Measurements from ENCODE around the gene VPS25. TPM values are rescaled to one million over a fixed set of nuclear protein-coding genes. Genes with fewer than 3 reads are reported as not detected.
A peak's percentile ranks its signal among the peaks of the same experiment; 100 is the strongest.

VPS25 gene
- total RNA-seq, 6 donors from 2014 or later = 19.0 to 54.6 (median 36.7) TPM

GRCh38 chr17:42778570-42778969 is 5.3 kb downstream of the VPS25 start:
- Histone ChIP-seq H3K27ac (no peak overlapping the region), H3K4me3 (no peak overlapping the region), H3K9me3 (no peaks in the 10 kb centered on the region), H3K27me3 (peaks cover 0 to 33% (median 9%) of the 10 kb centered on the region in 4 donors), H3K36me3 (peaks cover 22 to 54% (median 36%) of the 10 kb centered on the region in 4 donors), H3K4me1 (peaks cover 20 to 36% (median 23%) of the 10 kb centered on the region in 4 donors)
- WGBS, 2 donors = 96 to 100% methylated on average over 3 to 5 of the region's 5 CpGs
- no peak for TF ChIP-seq POLR2AphosphoS5 (IDR thresholded peaks at IDR 0.05)
- no peak for TF ChIP-seq POLR2A (IDR thresholded peaks at IDR 0.05)
- TF ChIP-seq, protein P1, sequence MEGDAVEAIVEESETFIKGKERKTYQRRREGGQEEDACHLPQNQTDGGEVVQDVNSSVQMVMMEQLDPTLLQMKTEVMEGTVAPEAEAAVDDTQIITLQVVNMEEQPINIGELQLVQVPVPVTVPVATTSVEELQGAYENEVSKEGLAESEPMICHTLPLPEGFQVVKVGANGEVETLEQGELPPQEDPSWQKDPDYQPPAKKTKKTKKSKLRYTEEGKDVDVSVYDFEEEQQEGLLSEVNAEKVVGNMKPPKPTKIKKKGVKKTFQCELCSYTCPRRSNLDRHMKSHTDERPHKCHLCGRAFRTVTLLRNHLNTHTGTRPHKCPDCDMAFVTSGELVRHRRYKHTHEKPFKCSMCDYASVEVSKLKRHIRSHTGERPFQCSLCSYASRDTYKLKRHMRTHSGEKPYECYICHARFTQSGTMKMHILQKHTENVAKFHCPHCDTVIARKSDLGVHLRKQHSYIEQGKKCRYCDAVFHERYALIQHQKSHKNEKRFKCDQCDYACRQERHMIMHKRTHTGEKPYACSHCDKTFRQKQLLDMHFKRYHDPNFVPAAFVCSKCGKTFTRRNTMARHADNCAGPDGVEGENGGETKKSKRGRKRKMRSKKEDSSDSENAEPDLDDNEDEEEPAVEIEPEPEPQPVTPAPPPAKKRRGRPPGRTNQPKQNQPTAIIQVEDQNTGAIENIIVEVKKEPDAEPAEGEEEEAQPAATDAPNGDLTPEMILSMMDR (IDR thresholded peaks at IDR 0.05) = no peak
- no peak for TF ChIP-seq EP300 (IDR thresholded peaks at IDR 0.05)
- ATAC-seq (ENCODE audit: low FRiP score in 2 of 2) (no peak), DNase-seq (no peak)

DNA sequence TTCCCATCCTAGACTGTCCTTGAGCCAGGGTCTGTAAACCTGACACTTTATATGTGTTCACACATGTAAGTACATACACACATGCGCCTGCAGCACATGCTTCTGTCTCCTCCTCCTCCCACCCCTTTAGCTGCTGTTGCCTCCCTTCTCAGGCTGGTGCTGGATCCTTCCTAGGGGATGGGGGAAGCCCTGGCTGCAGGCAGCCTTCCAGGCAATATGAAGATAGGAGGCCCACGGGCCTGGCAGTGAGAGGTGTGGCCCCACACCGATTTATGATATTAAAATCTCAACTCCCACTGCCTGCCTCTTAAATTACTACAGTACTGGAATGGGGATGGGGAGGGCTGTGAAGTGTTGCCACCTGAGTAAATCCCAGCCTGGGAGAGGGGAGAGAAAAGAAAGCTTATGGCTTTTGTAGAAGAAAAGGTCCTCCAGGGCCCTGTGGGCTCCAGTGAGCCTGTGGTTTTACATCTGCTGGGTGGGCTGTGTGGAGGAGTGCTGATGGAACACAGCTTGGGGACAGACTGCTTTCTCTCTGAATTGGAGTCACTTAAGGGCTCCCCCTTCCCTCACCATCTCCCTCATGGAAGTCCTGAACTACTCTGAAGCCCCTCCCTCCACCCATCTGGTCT is 6.2 kb downstream of the VPS25 start:
- ATAC-seq (ENCODE audit: low FRiP score in 2 of 2) = no peak
- H3K9me3 ChIP-seq = no peaks in the 10 kb centered on the region
- no peak overlapping the region for H3K4me3 ChIP-seq
- no peak for TF ChIP-seq EP300 (IDR thresholded peaks at IDR 0.05)
- TF ChIP-seq POLR2A (IDR thresholded peaks at IDR 0.05) = no peak
- TF ChIP-seq, protein P1 (IDR thresholded peaks at IDR 0.05) = no peak
- no peak for TF ChIP-seq POLR2AphosphoS5 (IDR thresholded peaks at IDR 0.05)
- H3K36me3 ChIP-seq = peaks cover 22 to 54% (median 36%) of the 10 kb centered on the region in 4 donors
- no peak overlapping the region for H3K27ac ChIP-seq
- peaks cover 14 to 29% (median 20%) of the 10 kb centered on the region in 4 donors for H3K4me1 ChIP-seq
- H3K27me3 ChIP-seq = peaks cover 0 to 42% (median 10%) of the 10 kb centered on the region in 4 donors
- 75 to 83% methylated on average over 3 of the region's 3 CpGs for WGBS, 2 donors
- no peak for DNase-seq

GRCh38 chr17:42779936-42780850 is 6.9 kb downstream of the VPS25 start, which contains the start of gene WNK4:
Gene WNK4 (plus strand): TSS chr17:42780610. CDS start chr17:42780699, 89 bp downstream.
- Histone ChIP-seq H3K36me3 (peaks cover 22 to 47% (median 35%) of the 10 kb centered on the region in 4 donors), H3K27ac (no peak within 1 kb of the TSS), H3K4me1 (peaks cover 16 to 30% (median 26%) of the 10 kb centered on the region in 4 donors), H3K27me3 (peaks cover 0 to 48% (median 12%) of the 10 kb centered on the region in 4 donors), H3K9me3 (no peaks in the 10 kb centered on the region), H3K4me3 (peak within 1 kb of the TSS in 3 of 4 donors; percentile 18 to 38 (median 29))
- WGBS, 2 donors = 12 to 39% methylated on average over 12 to 53 of the region's 65 CpGs
- DNase-seq (peak in 1 of 2 donors; percentile 84), ATAC-seq (ENCODE audit: low FRiP score in 2 of 2) (peak in 1 of 2 donors; percentile 63)
- TF ChIP-seq EP300 (IDR thresholded peaks at IDR 0.05) = no peak
- no peak for TF ChIP-seq POLR2A (IDR thresholded peaks at IDR 0.05)
- TF ChIP-seq POLR2AphosphoS5 (IDR thresholded peaks at IDR 0.05) = no peak
- TF ChIP-seq, protein P1 (IDR thresholded peaks at IDR 0.05) = no peak

DNA sequence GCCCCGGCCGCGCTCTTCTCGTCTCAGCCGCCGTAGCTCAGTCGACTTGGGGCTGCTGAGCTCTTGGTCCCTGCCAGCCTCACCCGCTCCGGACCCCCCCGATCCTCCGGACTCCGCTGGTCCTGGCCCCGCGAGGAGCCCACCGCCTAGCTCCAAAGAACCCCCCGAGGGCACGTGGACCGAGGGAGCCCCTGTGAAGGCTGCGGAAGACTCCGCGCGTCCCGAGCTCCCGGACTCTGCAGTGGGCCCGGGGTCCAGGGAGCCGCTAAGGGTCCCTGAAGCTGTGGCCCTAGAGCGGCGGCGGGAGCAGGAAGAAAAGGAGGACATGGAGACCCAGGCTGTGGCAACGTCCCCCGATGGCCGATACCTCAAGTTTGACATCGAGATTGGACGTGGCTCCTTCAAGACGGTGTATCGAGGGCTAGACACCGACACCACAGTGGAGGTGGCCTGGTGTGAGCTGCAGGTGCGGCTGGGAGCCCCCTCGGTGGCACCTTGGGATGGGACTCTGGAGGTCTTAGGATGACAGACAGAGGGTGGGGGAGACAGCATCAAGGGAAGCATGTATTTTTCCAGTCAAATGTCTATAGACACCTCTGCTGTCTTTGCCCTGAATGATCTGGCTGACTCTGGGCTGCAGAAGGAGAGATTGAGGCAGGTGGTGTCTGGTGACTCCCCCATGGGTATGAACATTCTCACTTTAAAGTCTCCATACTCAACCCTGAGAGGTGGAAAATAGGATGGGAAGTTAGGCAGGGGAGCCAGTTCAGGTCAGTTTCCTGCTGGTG is 7.8 kb downstream of the VPS25 start:
- peaks cover 0 to 56% (median 13%) of the 10 kb centered on the region in 4 donors for H3K27me3 ChIP-seq
- H3K4me1 ChIP-seq = peaks cover 18 to 31% (median 26%) of the 10 kb centered on the region in 4 donors
- TF ChIP-seq POLR2A (IDR thresholded peaks at IDR 0.05) = no peak
- TF ChIP-seq EP300 (IDR thresholded peaks at IDR 0.05) = no peak
- TF ChIP-seq, protein P1 (IDR thresholded peaks at IDR 0.05) = no peak
- no peak for TF ChIP-seq POLR2AphosphoS5 (IDR thresholded peaks at IDR 0.05)
- peak overlapping the region in 3 of 4 donors; percentile 18 to 38 (median 29) for H3K4me3 ChIP-seq
- DNase-seq (peak in 1 of 2 donors; percentile 56), ATAC-seq (ENCODE audit: low FRiP score in 2 of 2) (no peak)
- H3K9me3 ChIP-seq = no peaks in the 10 kb centered on the region
- H3K36me3 ChIP-seq = peaks cover 15 to 40% (median 27%) of the 10 kb centered on the region in 4 donors
- WGBS, 2 donors = 9 to 40% methylated on average over 1 to 38 of the region's 39 CpGs
- no peak overlapping the region for H3K27ac ChIP-seq

All from upper lobe of left lung (tissue), 6 donors.